Liver (tissue), 9 donors: ENCODE measurements around the gene TMEM183A. TPM values are rescaled to one million over a fixed set of nuclear protein-coding genes. Genes with fewer than 3 reads are reported as not detected.

Source experiments
- DNase-seq: peaks from one replicate; pipeline ENCODE4 v3.0.0-alpha.2; 2017; ENCODE audit warnings: low spot score
- H3K27ac ChIP-seq, 2 donors: one replicate each; pipeline ENCODE4 v1.7.0; 2013; ENCODE audit warnings: inconsistent platforms in 2 of 2, low read length in 2 of 2, control low read depth in 1 of 2, low read depth in 1 of 2, mild to moderate bottlenecking in 1 of 2
- H3K27me3 ChIP-seq, 4 donors: one replicate each; pipeline versions ENCODE4 v1.6.1 to v1.7.0; 2013; ENCODE audit warnings: low read length in 3 of 4, inconsistent platforms in 1 of 4, mild to moderate bottlenecking in 1 of 4, moderate library complexity in 1 of 4; ENCODE audit not compliant: control insufficient read depth in 4 of 4, insufficient read depth in 4 of 4
- H3K36me3 ChIP-seq, 4 donors: one replicate each; pipeline versions ENCODE4 v1.6.1 to v1.7.0; 2013; ENCODE audit warnings: low read length in 3 of 4, mild to moderate bottlenecking in 3 of 4, low read depth in 1 of 4, moderate library complexity in 1 of 4; ENCODE audit not compliant: control insufficient read depth in 4 of 4, insufficient read depth in 3 of 4
- H3K4me1 ChIP-seq, 4 donors: one replicate each; pipeline versions ENCODE4 v1.6.1 to v1.7.0; 2013; ENCODE audit warnings: low read length in 3 of 4, mild to moderate bottlenecking in 3 of 4, moderate library complexity in 1 of 4; ENCODE audit not compliant: control insufficient read depth in 4 of 4, insufficient read depth in 4 of 4
- H3K4me3 ChIP-seq, 3 donors: one replicate each; pipeline versions ENCODE4 v1.6.1 to v1.7.0; 2013; ENCODE audit warnings: low read length in 3 of 3, control low read depth in 1 of 3, low read depth in 1 of 3, mild to moderate bottlenecking in 1 of 3
- H3K9ac ChIP-seq, 2 donors: one replicate each; pipeline ENCODE4 v1.7.0; 2013; ENCODE audit warnings: low read length in 2 of 2, mild to moderate bottlenecking in 2 of 2, moderate library complexity in 2 of 2, control low read depth in 1 of 2, low read depth in 1 of 2
- H3K9me3 ChIP-seq, 4 donors: one replicate each; pipeline versions ENCODE4 v1.6.1 to v1.7.0; 2013; ENCODE audit warnings: low read length in 3 of 4; ENCODE audit not compliant: control insufficient read depth in 4 of 4
- ATF3 ChIP-seq: IDR thresholded peaks from 2 replicates; pipeline ENCODE4 v1.6.1; 2016; ENCODE audit warnings: antibody characterized with exemption
- CTCF ChIP-seq: fragments of 150-350 bp; IDR thresholded peaks from 2 replicates; pipeline ENCODE4 v1.5.1; 2017; ENCODE audit warnings: improper control_type of control experiment, low read depth, low read length; ENCODE audit not compliant: missing input control
- EGR1 ChIP-seq, 2 donors: IDR thresholded peaks; 2 replicates each; pipeline ENCODE4 v1.6.1; 2016 to 2018; ENCODE audit warnings: antibody characterized with exemption in 2 of 2, low read depth in 2 of 2
- FOXA1 ChIP-seq: IDR thresholded peaks from 2 replicates; pipeline ENCODE4 v1.6.1; 2016; ENCODE audit warnings: antibody characterized with exemption
- FOXA2 ChIP-seq: IDR thresholded peaks from 2 replicates; pipeline ENCODE4 v1.6.1; 2016; ENCODE audit warnings: antibody characterized with exemption
- GABPA ChIP-seq, 2 donors: IDR thresholded peaks in 1 of 2; conservative IDR thresholded peaks in 1 of 2; 2 replicates each; pipeline ENCODE4 v1.6.1; 2016; ENCODE audit warnings: antibody characterized with exemption in 2 of 2, mild to moderate bottlenecking in 1 of 2, moderate library complexity in 1 of 2
- HNF4A ChIP-seq, 2 donors: conservative IDR thresholded peaks; 2 replicates each; pipeline ENCODE4 v1.6.1; 2016; ENCODE audit warnings: antibody characterized with exemption in 2 of 2, mild to moderate bottlenecking in 2 of 2
- HNF4G ChIP-seq: IDR thresholded peaks from 2 replicates; pipeline ENCODE4 v1.6.1; 2016; ENCODE audit warnings: antibody characterized with exemption
- JUND ChIP-seq, 2 donors: IDR thresholded peaks; 2 replicates each; pipeline ENCODE4 v1.6.1; 2016; ENCODE audit warnings: antibody characterized with exemption in 2 of 2
- MAX ChIP-seq: IDR thresholded peaks from 2 replicates; pipeline ENCODE4 v1.6.1; 2016; ENCODE audit warnings: antibody characterized with exemption
- NR2F2 ChIP-seq: IDR thresholded peaks from 2 replicates; pipeline ENCODE4 v1.6.1; 2016; ENCODE audit warnings: antibody characterized with exemption
- RAD21 ChIP-seq, 2 donors: IDR thresholded peaks; 2 replicates each; pipeline ENCODE4 v1.6.1; 2016; ENCODE audit warnings: antibody characterized with exemption in 2 of 2, mild to moderate bottlenecking in 2 of 2
- REST ChIP-seq: IDR thresholded peaks from 2 replicates; pipeline ENCODE4 v1.6.1; 2016; ENCODE audit warnings: antibody characterized with exemption, mild to moderate bottlenecking
- RXRA ChIP-seq, 2 donors: IDR thresholded peaks; 2 replicates each; pipeline ENCODE4 v1.6.1; 2017 to 2018; ENCODE audit warnings: antibody characterized with exemption in 2 of 2, mild to moderate bottlenecking in 1 of 2
- SP1 ChIP-seq: IDR thresholded peaks from 2 replicates; pipeline ENCODE4 v1.6.1; 2018; ENCODE audit warnings: antibody characterized with exemption, mild to moderate bottlenecking
- TAF1 ChIP-seq: conservative IDR thresholded peaks from 2 replicates; pipeline ENCODE4 v1.6.1; 2016; ENCODE audit warnings: antibody characterized with exemption, mild to moderate bottlenecking
- YY1 ChIP-seq: IDR thresholded peaks from 2 replicates; pipeline ENCODE4 v1.6.1; 2016; ENCODE audit warnings: antibody characterized with exemption, mild to moderate bottlenecking
- ZBTB33 ChIP-seq: IDR thresholded peaks from 2 replicates; pipeline ENCODE4 v1.6.1; 2016; ENCODE audit warnings: antibody characterized with exemption
- WGBS: extraction: QIAGEN DNeasy Blood & Tissue Kit; methylation state at CpG from one replicate; pipeline ENCODE4 v1.1.7; 2013; 5-methylcytosine and 5-hydroxymethylcytosine counted together
- polyA plus RNA-seq, 2 donors: library from polyadenylated mRNA; stranded (reverse) in 1 of 2; unstranded in 1 of 2; fragments of 200-250 nt in 1 of 2; fragments of >200 nt in 1 of 2; fragmentation: Nextera tagmentation in 1 of 2; extraction: Ambion mirVana in 1 of 2; gene quantifications; one replicate each; pipeline versions ENCODE4 v1.2.1 to v1.2.3, GENCODE V29; 2013 to 2015
- total RNA-seq, 2 donors: library from RNA; depleted of rRNA; stranded (reverse); fragments of >200 nt; gene quantifications; one replicate each; pipeline ENCODE4 v1.2.3, GENCODE V29; 2014
- donor health status: healthy.
- donor health status: healthy.
- donor health status: healthy.
- donor health status: healthy.
- donor health status: healthy.

Gene TMEM183A
- total and polyA plus RNA-seq, 4 donors: 21.0 to 48.9 (median 35.5) TPM

- Histone ChIP-seq H3K27me3 (peaks cover 0 to 3% (median 0%) of the 10 kb centered on the region in 4 donors), H3K9ac (no peak overlapping the region), H3K4me3 (no peak overlapping the region), H3K9me3 (no peaks in the 10 kb centered on the region), H3K36me3 (no peaks in the 10 kb centered on the region), H3K27ac (no peak overlapping the region), H3K4me1 (peaks cover 0 to 13% (median 7%) of the 10 kb centered on the region in 4 donors)
- no peak for DNase-seq
- TF ChIP-seq FOXA1: no peak
- no peak for TF ChIP-seq FOXA2
- no peak for TF ChIP-seq NR2F2
- no peak for TF ChIP-seq JUND (IDR thresholded peaks at IDR 0.05)
- no peak for TF ChIP-seq ZBTB33
- no peak for TF ChIP-seq HNF4G
- TF ChIP-seq HNF4A (conservative IDR thresholded peaks at IDR 0.05): no peak
- no peak for TF ChIP-seq YY1
- TF ChIP-seq EGR1 (IDR thresholded peaks at IDR 0.05; ENCODE audit: low read depth in 2 of 2): no peak
- TF ChIP-seq TAF1: no peak
- TF ChIP-seq MAX: no peak
- no peak for TF ChIP-seq CTCF
- TF ChIP-seq ATF3: no peak
- no peak for TF ChIP-seq REST
- no peak for TF ChIP-seq SP1
- no peak for TF ChIP-seq RAD21 (IDR thresholded peaks at IDR 0.05)
- no peak for TF ChIP-seq RXRA (IDR thresholded peaks at IDR 0.05)
- no peak for TF ChIP-seq GABPA (IDR thresholded peaks at IDR 0.05 in 1 of 2, conservative IDR thresholded peaks at IDR 0.05 in 1 of 2)
- 71% methylated on average over 4 of the region's 4 CpGs for WGBS
Observed at GRCh38 chr1:202972046-202972445, 35.1 kb upstream of the TMEM183A start.
